GM15510 (cell line): ENCODE results near the gene ACTL6B.

Experiments
- POLR2A ChIP-seq: IDR thresholded peaks from 3 replicates; pipeline ENCODE4 v1.6.1; 2011; ENCODE audit warnings: borderline replicate concordance; ENCODE audit not compliant: insufficient read length; ENCODE audit errors: extremely low read depth

The ACTL6B gene

DNA sequence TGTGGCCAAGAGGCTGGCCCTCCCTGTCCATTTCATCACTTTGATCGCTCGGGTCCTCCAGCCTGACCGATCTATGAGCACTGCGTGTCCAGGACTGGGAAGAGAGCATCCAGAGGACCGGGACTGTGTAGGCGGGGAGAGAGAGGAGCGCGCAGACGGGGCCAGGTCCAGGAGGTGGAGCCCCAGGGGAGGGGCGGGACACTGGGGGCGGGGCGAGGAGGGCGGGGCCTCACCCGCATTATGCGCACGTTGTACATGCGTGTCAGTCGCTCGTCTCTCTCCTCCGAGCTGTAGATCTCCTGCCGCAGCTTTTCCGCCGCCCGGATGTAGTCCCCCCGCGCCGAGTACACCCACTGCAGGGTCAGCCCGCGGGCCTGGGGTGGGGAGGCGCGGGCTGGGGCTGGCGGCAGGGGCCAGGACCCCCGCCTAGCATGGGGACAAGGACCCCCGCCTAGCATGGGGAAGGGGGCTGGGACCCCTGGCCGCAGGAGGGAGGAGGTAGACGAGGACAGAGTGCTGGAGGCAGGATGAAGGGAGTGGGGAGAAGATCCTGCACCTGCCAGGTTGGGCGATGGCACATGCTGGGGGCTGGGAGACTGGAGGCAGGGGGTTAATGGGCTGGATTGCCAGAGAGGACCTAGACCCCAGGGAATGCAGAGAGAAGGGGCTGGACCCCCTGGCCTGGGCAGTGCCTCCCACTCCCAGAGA, 29.6 kb downstream of the ACTL6B start:
- TF ChIP-seq POLR2A: peak; percentile 59

DNA sequence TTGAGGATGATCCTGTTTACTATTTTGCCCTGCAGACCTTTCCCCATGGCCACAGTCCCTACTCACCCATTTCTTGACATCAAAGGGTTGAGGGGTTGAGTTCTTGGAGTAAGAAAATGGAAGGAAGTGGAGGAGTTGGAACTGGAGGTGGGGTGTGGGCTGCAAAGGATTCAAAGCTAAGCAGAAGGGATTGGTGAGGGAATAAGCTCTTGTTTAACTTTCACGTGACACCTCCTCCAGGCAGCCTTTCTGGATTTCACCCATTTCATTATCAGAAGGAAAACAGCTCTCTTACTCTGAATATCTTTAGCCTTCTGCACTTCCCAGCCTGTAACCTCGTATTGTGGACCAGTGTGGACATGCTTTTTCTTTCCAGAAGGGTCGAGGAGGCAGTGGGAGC, 30.2 kb downstream of the ACTL6B start:
- TF ChIP-seq POLR2A: no peak

DNA sequence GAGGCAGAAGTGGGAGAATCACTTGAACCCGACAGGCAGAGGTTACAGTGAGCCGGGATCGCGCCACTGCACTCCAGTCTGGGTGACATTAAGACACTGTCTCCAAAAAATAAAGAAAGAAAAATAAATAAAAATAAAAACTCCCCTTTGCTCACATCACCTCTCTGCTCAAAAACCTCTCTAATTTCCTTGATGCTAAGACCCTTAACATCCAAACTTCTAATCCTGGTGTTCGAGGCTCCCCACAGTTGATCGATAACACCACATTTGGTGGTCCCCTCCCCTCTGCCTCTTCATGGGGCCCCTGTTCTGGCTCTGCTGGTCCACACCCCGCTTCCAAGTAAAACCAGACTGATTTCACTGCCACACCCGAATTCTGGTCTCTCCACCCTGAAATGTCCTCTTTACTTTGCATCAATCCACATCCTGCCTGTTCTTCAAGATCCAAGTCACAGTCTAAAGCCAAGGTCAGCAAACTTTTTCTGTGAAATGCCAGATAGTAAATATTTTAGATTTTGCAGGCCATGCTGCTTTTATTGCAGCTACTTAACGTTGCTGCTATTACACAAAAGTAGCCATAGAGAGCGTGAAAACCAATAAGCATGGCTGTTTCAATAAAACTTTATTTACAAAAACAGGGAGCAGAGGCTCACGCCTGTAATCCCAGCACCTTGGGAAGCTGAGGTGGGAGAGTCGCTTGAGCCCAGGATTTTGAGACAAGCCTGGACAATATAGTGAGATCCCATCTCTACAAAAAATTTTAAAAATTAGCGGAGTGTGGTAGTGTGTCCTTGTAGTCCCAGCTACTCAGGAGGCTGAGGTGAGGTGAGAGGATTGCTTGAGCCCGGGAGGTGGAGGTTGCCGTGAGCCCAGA, 32.1 kb downstream of the ACTL6B start:
- TF ChIP-seq POLR2A: no peak

DNA sequence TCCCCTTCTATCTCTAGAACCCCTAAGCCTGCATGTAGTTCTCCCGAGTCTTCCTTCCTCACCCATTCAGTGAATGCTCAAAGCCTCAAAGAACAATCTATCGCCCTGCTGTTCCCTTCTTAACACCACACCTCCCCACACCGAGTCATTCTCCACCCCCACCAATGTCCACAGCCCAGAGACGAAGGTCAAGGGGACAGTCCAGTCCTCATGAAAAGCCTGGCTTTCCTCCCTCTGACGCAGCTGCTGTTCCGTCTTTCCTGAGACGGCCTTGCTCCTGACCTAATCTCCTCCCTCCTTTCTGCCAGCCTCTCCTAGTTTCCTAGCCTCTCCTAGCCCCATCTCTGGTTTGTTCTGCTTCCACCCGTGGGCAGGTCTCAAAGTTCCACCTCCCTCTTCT, 34.7 kb downstream of the ACTL6B start:
- no peak for TF ChIP-seq POLR2A

DNA sequence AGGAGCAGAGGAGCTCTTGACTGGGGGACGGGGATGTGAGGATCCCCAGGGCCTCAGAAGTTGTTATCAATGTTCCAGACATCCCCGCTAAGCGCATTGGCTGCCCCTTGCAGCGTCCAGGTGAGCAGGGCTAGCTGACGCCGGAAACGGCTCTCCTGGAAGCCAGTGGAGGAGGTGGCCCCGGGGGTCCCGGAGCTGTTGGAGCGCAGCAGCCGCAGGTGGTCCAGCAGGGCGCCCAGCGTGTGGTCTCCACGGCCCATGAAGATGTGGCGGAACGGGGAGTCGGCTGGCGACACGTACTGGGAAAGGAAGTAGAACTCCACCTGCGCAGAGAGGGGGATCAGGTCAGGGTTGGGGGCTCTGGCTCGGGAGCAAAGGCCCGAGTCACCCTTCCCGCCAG, 35.4 kb downstream of the ACTL6B start:
- no peak for TF ChIP-seq POLR2A

DNA sequence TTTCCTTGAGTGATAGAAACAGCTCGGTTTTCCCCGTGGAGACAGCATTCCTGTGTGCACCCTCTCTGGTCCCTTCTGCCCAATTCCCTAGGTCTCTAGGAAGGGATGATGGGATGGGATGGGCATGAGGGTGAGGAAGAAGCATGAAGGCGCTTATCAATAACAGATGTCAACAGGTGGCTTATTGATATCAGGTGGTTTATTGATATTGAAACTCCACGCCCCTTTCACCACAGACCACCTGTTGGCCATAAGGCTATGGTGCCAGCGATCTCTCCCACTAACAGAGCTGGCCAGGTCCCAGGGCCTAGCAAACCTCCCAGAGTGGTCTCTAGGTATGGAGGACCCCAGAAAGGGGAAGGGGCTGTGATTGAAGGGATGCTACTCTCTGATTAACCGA, 36.0 kb downstream of the ACTL6B start:
- no peak for TF ChIP-seq POLR2A

DNA sequence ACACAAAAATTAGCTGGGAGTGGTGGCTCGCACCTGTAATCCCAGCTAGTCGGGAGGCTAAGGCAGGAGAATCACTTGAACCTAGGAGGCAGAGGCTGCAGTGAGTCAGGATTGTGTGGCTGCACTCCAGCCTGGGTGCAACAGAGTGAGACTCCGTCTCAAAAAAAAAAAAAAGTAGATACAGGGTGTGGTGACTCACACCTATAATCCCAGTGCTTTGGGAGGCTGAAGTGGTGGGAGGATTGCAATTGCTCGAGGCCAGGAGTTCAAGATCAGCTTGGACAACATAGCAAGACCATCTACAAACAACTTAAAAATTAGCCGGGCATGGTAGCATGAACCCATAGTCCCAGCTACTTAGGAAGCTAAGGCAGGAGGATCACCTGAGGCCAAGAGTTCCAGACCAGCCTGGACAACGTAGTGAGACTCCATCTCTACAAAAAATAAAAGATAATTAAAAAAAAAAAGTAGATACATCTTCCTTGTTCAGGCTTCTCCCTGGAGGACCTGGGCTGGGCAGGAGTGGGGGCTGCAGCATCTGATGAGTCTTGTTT, 41.9 kb downstream of the ACTL6B start:
- no peak for TF ChIP-seq POLR2A

DNA sequence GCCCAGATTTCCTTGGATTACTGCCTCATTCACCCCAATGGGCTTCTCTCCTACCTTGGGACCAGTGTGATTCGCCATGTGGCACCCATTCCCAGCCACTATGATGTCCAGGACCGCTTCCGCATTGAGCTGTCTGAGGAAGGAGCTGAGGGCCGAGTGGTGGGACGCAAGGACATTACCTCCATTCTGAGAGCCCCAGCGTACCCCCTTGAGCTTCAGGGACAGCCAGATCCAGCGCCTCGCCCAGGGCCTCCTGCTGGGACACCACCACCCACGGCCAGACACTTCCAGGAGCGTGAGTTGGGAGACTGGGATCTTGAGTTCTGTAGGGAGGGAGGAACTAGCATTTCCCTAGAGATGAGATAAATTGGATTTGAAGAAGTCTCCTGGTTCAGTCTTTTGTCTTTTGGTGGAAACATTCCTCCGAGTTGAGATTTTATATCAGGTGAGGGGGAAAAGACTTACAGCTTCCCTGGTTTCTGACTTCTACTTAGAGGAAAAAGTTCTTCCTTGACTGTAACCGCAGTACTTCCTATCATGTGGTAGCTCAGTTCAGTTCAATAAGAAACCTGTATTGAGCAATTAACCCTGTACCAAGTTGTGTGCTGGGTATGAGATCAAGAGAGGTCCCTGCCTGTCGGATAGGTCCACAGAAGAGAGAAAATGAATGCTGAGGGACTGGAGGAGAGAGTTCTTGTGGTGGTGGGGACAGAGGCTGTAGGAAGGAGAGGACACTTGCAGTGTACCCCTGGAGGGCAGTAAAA, 42.7 kb downstream of the ACTL6B start:
- TF ChIP-seq POLR2A: no peak

DNA sequence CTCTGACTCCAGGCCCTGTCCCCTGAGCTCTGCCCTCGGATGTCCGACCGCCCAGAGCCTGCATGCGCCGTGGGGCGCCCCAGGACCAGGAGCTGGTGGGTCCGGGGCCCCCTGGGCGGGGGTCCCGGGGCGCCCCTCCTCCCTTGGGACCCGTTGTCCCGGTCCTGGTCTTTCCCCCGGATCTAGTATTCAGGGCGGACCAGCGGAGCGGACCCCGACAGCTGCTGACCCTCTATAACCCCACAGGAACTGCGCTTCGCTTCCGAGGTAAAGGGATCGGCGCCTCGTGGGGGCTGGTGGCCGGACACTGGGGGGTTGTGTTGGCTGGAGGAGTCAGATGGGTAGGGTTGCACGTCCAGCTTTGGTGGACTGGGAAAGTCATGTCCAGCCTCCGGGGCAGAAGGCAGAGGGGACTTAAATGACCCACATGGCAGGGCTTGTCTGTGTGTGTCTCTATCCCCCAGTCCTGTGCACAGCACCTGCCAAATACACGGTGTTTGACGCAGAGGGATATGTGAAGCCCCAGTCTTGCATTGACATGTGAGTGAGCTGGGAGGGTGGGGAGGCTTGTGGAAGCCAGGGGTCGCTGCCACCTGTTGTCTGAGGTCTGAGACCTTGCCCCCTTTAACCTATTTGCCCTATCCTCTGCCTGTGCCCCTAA, 43.4 kb downstream of the ACTL6B start:
- TF ChIP-seq POLR2A: no peak

DNA sequence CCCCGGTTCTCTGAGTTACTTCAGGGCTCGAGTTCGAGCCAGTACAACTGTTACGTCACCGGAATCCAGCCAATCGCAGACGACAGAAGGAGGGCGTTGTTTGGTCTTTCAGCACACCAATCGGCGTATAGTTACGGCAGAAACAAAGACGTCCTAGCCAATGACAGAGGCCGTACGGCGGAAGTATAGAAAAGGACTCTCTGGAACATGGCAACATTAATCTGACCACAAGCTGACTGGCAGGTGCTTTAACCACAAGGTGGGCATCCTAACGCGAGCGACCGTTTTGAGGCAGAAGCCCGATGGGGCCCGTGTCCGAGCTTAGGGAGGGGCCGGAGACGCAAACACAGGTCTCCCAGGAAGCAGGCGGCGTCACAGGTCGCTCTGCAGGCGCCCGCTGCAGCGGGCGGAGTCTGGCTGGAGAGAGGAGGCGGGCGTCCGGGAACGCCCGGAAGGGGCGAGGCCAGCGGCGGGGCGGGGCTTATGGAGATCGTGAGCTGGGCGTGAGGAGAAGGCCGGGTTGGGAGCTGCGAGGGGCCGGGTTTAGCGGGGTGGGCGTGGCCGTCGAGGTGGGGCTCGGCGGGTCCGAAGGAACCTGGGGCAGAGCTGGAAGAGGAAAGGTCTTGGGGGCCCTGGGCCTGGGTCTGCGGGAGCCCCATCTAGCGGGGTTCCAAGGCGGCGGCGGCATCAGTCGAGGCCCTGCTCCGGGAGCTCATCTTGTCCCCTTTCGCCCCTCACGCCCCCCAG, 44.1 kb downstream of the ACTL6B start, which contains the start of gene MOSPD3:
TSS of gene MOSPD3 (plus strand) at position 558 of the 747 bp plus-strand sequence. CDS start 252 bp downstream, outside the sequence.
- TF ChIP-seq POLR2A: peak; percentile 83

DNA sequence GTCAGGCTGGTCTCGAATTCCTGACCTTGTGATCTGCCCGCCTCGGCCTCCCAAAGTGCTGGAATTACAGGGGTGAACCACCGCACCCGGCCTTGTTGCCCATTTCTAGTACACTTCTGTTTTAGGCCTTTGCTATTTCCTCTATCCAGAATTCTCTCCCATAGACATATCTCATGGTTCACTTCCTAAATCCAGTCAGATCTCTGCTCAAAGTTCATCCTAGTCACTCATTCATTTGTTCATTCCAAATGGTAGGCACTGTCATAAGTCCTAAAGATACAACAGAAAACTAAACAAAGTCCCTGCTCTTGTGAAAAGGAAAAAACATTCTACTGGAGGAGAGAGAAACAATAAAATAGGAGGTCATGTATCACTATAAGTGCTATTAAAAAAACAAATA, 46.3 kb downstream of the ACTL6B start:
- TF ChIP-seq POLR2A: no peak

DNA sequence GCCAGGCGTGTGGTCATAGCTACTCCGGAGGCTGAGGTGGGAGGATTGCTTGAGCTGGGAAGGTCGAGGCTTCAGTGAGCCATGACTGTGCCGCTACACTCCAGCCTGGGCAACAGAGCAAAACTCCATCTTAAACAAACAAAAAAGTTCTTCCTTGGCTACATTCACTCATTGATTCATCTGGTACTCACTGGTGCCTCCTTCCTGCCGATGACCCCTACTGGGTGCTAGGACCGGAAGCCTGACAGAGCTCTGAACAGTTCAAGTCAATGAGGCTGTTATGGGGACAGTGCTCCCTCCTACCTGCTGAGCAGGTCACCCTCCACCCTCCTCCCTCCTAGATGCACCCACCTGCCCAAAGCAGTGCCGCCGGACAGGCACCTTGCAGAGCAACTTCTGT, 49.1 kb downstream of the ACTL6B start:
- no peak for TF ChIP-seq POLR2A

DNA sequence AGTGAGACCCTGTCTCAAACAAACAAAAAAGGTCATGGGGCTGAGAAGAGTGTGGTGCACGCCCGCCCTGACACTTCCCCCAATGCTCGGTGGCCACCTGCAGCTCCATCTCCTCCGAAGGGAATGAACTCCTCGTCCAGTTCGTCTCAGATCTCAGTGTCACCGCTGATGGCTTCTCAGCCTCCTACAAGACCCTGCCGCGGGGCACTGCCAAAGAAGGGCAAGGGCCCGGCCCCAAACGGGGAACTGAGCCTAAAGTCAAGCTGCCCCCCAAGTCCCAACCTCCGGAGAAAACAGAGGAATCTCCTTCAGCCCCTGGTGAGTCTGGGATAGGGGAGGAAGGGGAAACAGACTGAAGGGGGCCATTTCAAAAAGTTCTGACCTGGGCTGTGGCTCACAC, 49.9 kb downstream of the ACTL6B start:
- TF ChIP-seq POLR2A: no peak

DNA sequence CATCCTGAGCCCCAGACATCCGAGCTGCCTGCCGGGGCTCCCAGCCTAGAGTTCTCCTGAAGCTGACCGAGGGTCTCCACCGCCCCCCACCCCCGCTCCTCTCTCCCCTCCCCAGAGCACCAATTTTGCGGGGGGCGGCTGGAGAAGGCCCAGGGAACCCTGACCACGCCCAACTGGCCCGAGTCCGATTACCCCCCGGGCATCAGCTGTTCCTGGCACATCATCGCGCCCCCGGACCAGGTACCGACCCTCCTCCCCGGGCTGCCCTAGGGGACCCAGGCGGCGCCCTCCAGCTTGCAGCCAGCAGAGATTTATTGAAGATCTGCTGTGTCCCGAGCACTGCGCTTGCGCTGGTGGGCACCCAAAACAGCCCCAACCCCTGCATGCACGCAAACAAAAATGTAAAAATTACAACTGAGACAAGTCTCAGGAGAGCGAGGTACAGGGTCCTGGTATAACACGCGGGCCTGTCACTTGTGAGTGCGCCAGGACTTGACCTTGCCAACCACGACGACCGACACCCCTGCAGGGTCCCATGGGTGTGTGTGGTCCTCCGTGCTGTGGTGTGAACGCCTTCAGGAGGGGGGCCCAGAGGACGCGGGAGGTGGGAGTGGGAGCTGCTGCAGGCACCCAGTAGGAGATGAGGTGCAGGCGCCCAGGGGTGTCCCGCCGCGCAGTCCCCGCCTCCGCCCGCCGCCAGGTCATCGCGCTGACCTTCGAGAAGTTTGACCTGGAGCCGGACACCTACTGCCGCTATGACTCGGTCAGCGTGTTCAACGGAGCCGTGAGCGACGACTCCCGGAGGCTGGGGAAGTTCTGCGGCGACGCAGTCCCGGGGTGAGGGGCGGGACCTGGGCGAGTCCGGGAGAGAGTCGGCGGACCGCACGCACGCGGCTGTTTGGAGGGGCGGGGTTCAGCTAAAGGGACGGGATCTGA, 51.0 kb downstream of the ACTL6B start:
- no peak for TF ChIP-seq POLR2A
